ENCODE measurements around the gene CDH4. TPM values are rescaled to one million over a fixed set of nuclear protein-coding genes. Genes with fewer than 3 reads are reported as not detected.

CDH4 gene
- total RNA-seq, 2 donors from 2014 or later = not detected

DNA sequence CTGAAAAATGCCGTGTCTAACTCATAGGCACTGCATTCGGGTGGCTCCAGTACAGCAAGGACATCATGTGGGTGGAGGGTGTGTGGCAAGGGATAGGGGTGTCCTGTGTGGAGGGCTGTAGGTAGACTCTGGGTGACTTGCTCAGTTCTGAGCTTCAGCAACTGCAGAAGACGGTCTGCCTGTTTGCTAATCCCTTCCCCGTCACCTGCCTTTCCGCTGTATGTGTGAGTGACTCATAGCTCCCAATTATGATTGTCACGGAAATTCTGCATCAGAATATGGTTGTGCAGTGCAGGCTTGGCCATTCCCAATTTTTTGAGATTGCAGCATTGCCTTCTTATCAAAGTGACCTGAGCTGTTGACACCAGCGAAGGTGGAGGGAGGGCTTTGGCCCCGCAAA is 174.3 kb downstream of the CDH4 start:
- no peaks in the 10 kb centered on the region for H3K4me1 ChIP-seq (ENCODE audit: control insufficient read depth in 1 of 2, low read depth in 2 of 2)

DNA sequence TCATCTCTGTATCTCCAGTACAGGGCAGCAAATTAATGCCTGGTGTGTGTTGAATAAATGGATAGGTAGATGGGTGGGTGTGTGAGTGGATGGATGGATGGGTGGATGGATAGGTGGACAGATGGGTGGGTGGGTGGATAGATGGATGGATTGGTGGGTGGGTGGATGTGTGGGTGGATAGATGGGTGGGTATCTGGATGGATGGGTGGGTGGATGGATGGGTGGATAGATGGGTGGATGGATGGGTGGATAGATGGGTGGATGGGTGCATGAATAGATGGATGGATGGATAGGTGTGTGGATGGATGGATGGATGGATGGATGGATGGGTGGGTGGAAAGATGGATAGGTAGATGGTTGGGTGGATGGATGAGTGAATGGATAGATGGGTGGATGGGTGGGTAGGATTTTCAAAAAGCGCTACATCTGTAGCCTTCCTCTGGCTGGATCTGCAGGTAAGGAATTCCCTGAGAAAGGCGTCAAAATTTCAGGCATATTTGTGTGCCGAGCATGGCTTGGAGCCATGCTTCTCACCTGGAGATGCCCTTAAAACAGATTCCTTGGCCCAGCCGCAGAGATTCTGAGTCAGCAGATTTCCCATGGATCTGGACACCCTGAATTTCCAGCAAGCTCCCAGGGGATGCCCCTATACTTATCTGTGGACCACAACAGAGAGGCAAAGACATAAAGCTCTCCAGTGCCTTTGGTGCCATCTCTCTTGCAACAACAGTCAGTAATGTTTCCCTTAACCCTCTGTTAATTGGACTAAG is 177.6 kb downstream of the CDH4 start:
- Histone ChIP-seq H3K4me1 (ENCODE audit: control insufficient read depth in 1 of 2, low read depth in 2 of 2) (no peaks in the 10 kb centered on the region), H3K9me3 (no peaks in the 10 kb centered on the region), H3K27me3 (replicated peaks; ENCODE audit: insufficient read depth) (no peaks in the 10 kb centered on the region), H3K36me3 (no peaks in the 10 kb centered on the region), H3K4me3 (no peak overlapping the region), H3K27ac (no peak overlapping the region)
- ATAC-seq (ENCODE audit: insufficient number of reproducible peaks, low FRiP score, low read depth) (no peak), DNase-seq (ENCODE audit: low spot score) (no peak)
- TF ChIP-seq, protein P1, sequence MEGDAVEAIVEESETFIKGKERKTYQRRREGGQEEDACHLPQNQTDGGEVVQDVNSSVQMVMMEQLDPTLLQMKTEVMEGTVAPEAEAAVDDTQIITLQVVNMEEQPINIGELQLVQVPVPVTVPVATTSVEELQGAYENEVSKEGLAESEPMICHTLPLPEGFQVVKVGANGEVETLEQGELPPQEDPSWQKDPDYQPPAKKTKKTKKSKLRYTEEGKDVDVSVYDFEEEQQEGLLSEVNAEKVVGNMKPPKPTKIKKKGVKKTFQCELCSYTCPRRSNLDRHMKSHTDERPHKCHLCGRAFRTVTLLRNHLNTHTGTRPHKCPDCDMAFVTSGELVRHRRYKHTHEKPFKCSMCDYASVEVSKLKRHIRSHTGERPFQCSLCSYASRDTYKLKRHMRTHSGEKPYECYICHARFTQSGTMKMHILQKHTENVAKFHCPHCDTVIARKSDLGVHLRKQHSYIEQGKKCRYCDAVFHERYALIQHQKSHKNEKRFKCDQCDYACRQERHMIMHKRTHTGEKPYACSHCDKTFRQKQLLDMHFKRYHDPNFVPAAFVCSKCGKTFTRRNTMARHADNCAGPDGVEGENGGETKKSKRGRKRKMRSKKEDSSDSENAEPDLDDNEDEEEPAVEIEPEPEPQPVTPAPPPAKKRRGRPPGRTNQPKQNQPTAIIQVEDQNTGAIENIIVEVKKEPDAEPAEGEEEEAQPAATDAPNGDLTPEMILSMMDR (IDR thresholded peaks at IDR 0.05) = no peak

More for the DNA sequence above, 174.3 kb downstream of the CDH4 start:
- Histone ChIP-seq H3K27ac (no peak overlapping the region), H3K9me3 (no peaks in the 10 kb centered on the region), H3K4me3 (no peak overlapping the region), H3K36me3 (no peaks in the 10 kb centered on the region), H3K27me3 (replicated peaks; ENCODE audit: insufficient read depth) (no peaks in the 10 kb centered on the region)
- TF ChIP-seq, protein P1 (IDR thresholded peaks at IDR 0.05) = no peak
- no peak for ATAC-seq (ENCODE audit: insufficient number of reproducible peaks, low FRiP score, low read depth)
- no peak for DNase-seq (ENCODE audit: low spot score)

- Histone ChIP-seq H3K27me3 (replicated peaks; ENCODE audit: insufficient read depth) (no peaks in the 10 kb centered on the region), H3K9me3 (no peaks in the 10 kb centered on the region), H3K27ac (no peak overlapping the region), H3K4me1 (ENCODE audit: control insufficient read depth in 1 of 2, low read depth in 2 of 2) (no peaks in the 10 kb centered on the region), H3K36me3 (no peaks in the 10 kb centered on the region), H3K4me3 (no peak overlapping the region)
- ATAC-seq (ENCODE audit: insufficient number of reproducible peaks, low FRiP score, low read depth) (no peak), DNase-seq (ENCODE audit: low spot score) (no peak)
- TF ChIP-seq, protein P1 (IDR thresholded peaks at IDR 0.05) = no peak
These were observed 178.2 kb downstream of the CDH4 start for GRCh38 chr20:61430228-61430624.

GRCh38 chr20:61433176-61433575 is 181.1 kb downstream of the CDH4 start:
- Histone ChIP-seq H3K27me3 (replicated peaks; ENCODE audit: insufficient read depth) (no peaks in the 10 kb centered on the region), H3K4me3 (no peak overlapping the region), H3K27ac (no peak overlapping the region), H3K4me1 (ENCODE audit: control insufficient read depth in 1 of 2, low read depth in 2 of 2) (peaks cover 0 to 13% of the 10 kb centered on the region in 2 donors), H3K9me3 (no peaks in the 10 kb centered on the region), H3K36me3 (no peaks in the 10 kb centered on the region)
- TF ChIP-seq, protein P1 (IDR thresholded peaks at IDR 0.05) = no peak
- DNase-seq (ENCODE audit: low spot score) (no peak), ATAC-seq (ENCODE audit: insufficient number of reproducible peaks, low FRiP score, low read depth) (no peak)

GRCh38 chr20:61433816-61434215 is 181.8 kb downstream of the CDH4 start:
- H3K36me3 ChIP-seq = no peaks in the 10 kb centered on the region
- ATAC-seq (ENCODE audit: insufficient number of reproducible peaks, low FRiP score, low read depth) (no peak), DNase-seq (ENCODE audit: low spot score) (no peak)
- TF ChIP-seq, protein P1 (IDR thresholded peaks at IDR 0.05) = no peak
- H3K27ac ChIP-seq = no peak overlapping the region
- H3K27me3 ChIP-seq (replicated peaks; ENCODE audit: insufficient read depth) = no peaks in the 10 kb centered on the region
- no peak overlapping the region for H3K4me3 ChIP-seq
- H3K9me3 ChIP-seq = no peaks in the 10 kb centered on the region
- peaks cover 0 to 18% of the 10 kb centered on the region in 2 donors for H3K4me1 ChIP-seq (ENCODE audit: control insufficient read depth in 1 of 2, low read depth in 2 of 2)
